Measurements from ENCODE around the gene GPR107. TPM values are rescaled to one million over a fixed set of nuclear protein-coding genes. Genes with fewer than 3 reads are reported as not detected.
"Not testable (repeated sequence)": the region's sequence is repeated elsewhere in the genome, so short reads cannot be mapped to it uniquely, and the experiment has no call there.

Gene GPR107
- polyA plus RNA-seq, 2 of the 4 experiments (the other 2 are of a cell fraction): 28.1 to 45.1 TPM

DNA sequence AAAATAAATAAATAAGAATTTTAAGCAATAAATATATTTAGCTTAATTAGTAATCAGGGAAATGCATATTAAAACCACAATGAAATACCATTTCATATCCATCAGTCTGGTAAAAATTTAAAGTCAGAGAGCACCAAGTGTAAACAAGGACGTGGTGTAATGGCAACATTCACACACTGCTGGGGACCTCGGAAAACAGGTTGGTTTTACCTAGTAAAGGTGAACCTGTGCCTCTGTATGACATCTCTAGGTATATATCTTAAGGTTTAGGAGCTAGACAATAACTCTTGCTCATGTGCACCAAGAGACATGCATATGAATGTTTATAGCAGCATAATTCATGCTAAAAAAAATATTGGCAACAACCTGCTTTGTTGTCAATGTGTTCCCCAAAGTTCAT, 40.4 kb upstream of the GPR107 start:
- no peak for ATAC-seq

DNA sequence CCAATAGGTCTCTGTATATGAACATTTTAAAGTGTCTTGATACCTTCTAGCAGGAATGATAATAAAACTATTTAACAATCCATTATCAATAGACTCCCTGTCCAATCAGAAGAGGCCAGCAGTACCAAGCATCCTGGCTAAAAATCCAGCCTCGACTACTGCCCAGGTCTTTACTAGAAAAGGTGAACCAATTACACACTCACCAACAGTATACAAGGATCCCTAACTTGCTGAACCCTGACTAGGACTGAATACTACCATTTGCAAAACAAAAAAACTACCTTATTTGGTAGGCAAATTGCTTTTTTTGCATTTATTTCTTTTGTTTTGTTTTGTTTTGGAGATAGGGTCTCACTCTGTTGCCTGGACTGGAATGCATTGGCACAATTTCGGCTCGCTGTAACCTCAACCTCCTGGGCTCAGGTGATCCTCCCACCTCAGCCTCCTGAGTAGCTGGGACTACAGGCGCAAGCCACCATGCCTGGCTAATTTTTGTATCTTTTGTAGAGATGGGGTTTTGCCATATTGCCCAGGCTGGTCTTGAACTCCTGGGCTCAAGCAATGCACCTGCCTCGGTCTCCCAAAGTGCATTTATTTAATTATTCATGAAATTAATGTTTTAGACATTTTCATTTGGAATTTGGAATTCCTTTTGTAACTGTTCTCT, 38.2 kb upstream of the GPR107 start:
- Histone ChIP-seq H3K4me2 (no peak overlapping the region), H3K9me3 (0 out of 3 replicates have a peak, but pooled peaks cover 9% of the 10 kb centered on the region), H3K27ac (no peak overlapping the region), H3K4me3 (no peak overlapping the region), H3K4me1 (no peaks in the 10 kb centered on the region)
- 87% methylated on average over 5 of the region's 5 CpGs for WGBS (ENCODE audit: missing lambda C conversion rate)
- ATAC-seq (no peak), DNase-seq (ENCODE audit: low read depth in 1 of 2, low spot score in 1 of 2) (no peak), FAIRE-seq (no peak)
- TF ChIP-seq POLR2A (IDR thresholded peaks at IDR 0.05; ENCODE audit: low read length) (no peak), FOSB (CRISPR knock-in tag; IDR thresholded peaks at IDR 0.05) (no peak), CBX8 (IDR thresholded peaks at IDR 0.05) (no peak)
- POLR2A ChIA-PET: no interaction called here
- CTCF ChIA-PET: interaction anchor here (0.9 to 1.2 kb wide), 2 partner anchors 13 to 91 kb away, joined by 3 read pairs; no protein-coding TSS in a partner anchor

More for the DNA sequence above, 40.4 kb upstream of the GPR107 start:
- no peak overlapping the region for H3K27ac ChIP-seq
- TF ChIP-seq NFE2L2 (conservative IDR thresholded peaks at IDR 0.05; ENCODE audit: low read length) (no peak), CBX8 (IDR thresholded peaks at IDR 0.05) (no peak), FOSB (CRISPR knock-in tag; IDR thresholded peaks at IDR 0.05) (no peak), POLR2AphosphoS2 (conservative IDR thresholded peaks at IDR 0.05; ENCODE audit: low read length) (no peak), E2F6 (IDR thresholded peaks at IDR 0.05; ENCODE audit: borderline replicate concordance, low read depth) (no peak), ATOH8 (CRISPR knock-in tag; IDR thresholded peaks at IDR 0.05; ENCODE audit: low read depth) (no peak), HOXB5 (CRISPR knock-in tag; IDR thresholded peaks at IDR 0.05) (no peak), RARB (CRISPR knock-in tag; IDR thresholded peaks at IDR 0.05) (no peak), BHLHE40 (IDR thresholded peaks at IDR 0.05; ENCODE audit: low read depth, low read length) (no peak)
- H3K4me3 ChIP-seq: no peak overlapping the region
- H3K4me1 ChIP-seq: no peaks in the 10 kb centered on the region
- DNase-seq (ENCODE audit: low read depth in 1 of 2, low spot score in 1 of 2) (no peak), FAIRE-seq (no peak)
- ChIA-PET POLR2A (no interaction called here), CTCF (no interaction called here)
- 76% methylated on average over 2 of the region's 2 CpGs for WGBS (ENCODE audit: missing lambda C conversion rate)
- 0 out of 3 replicates have a peak, but pooled peaks cover 9% of the 10 kb centered on the region for H3K9me3 ChIP-seq
- no peak overlapping the region for H3K4me2 ChIP-seq

- no peak for FAIRE-seq
- Histone ChIP-seq H3K27ac (no peak overlapping the region), H3K4me2 (no peak overlapping the region), H3K9me3 (0 out of 3 replicates have a peak, but pooled peaks cover 7% of the 10 kb centered on the region), H3K4me1 (no peaks in the 10 kb centered on the region), H3K4me3 (no peak overlapping the region)
- TF ChIP-seq KDM1A (IDR thresholded peaks at IDR 0.05; ENCODE audit: low read depth) (no peak), FOSL2 (IDR thresholded peaks at IDR 0.05) (no peak), FOSL2 (CRISPR knock-in tag; IDR thresholded peaks at IDR 0.05) (no peak), E2F6 (IDR thresholded peaks at IDR 0.05; ENCODE audit: borderline replicate concordance, low read depth) (no peak), JUN (IDR thresholded peaks at IDR 0.05) (no peak), EHMT2 (IDR thresholded peaks at IDR 0.05; ENCODE audit: low read depth) (no peak), RAD21 (conservative IDR thresholded peaks at IDR 0.05 in 1 of 2, IDR thresholded peaks at IDR 0.05 in 1 of 2) (no peak), TP53 (CRISPR knock-in tag; IDR thresholded peaks at IDR 0.05) (no peak), HOXB5 (CRISPR knock-in tag; IDR thresholded peaks at IDR 0.05) (no peak), ZNF302 (CRISPR knock-in tag; IDR thresholded peaks at IDR 0.05) (no peak), RFX5 (IDR thresholded peaks at IDR 0.05) (no peak), RCOR1 (IDR thresholded peaks at IDR 0.05; ENCODE audit: low read depth, low read length) (no peak), FOXS1 (CRISPR knock-in tag; IDR thresholded peaks at IDR 0.05) (no peak), HOXB13 (CRISPR knock-in tag; IDR thresholded peaks at IDR 0.05; ENCODE audit: low read depth) (no peak), GATA3 (IDR thresholded peaks at IDR 0.05; ENCODE audit: borderline replicate concordance) (no peak), ATOH8 (CRISPR knock-in tag; IDR thresholded peaks at IDR 0.05; ENCODE audit: low read depth) (no peak), RARB (CRISPR knock-in tag; IDR thresholded peaks at IDR 0.05) (no peak), ZC3H11A (IDR thresholded peaks at IDR 0.05) (no peak)
- TF ChIP-seq, protein P1, sequence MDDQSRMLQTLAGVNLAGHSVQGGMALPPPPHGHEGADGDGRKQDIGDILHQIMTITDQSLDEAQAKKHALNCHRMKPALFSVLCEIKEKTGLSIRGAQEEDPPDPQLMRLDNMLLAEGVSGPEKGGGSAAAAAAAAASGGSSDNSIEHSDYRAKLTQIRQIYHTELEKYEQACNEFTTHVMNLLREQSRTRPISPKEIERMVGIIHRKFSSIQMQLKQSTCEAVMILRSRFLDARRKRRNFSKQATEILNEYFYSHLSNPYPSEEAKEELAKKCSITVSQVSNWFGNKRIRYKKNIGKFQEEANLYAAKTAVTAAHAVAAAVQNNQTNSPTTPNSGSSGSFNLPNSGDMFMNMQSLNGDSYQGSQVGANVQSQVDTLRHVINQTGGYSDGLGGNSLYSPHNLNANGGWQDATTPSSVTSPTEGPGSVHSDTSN (IDR thresholded peaks at IDR 0.05): no peak
- TF ChIP-seq, protein P2, sequence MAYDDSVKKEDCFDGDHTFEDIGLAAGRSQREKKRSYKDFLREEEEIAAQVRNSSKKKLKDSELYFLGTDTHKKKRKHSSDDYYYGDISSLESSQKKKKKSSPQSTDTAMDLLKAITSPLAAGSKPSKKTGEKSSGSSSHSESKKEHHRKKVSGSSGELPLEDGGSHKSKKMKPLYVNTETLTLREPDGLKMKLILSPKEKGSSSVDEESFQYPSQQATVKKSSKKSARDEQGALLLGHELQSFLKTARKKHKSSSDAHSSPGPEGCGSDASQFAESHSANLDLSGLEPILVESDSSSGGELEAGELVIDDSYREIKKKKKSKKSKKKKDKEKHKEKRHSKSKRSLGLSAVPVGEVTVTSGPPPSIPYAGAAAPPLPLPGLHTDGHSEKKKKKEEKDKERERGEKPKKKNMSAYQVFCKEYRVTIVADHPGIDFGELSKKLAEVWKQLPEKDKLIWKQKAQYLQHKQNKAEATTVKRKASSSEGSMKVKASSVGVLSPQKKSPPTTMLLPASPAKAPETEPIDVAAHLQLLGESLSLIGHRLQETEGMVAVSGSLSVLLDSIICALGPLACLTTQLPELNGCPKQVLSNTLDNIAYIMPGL (CRISPR knock-in tag; IDR thresholded peaks at IDR 0.05; ENCODE audit: borderline replicate concordance): no peak
- WGBS (ENCODE audit: missing lambda C conversion rate): 66% methylated on average over 2 of the region's 2 CpGs
- CTCF ChIA-PET: interaction anchor here (0.7 to 0.8 kb wide), 2 partner anchors 20 to 132 kb away, joined by 3 read pairs; no protein-coding TSS in a partner anchor
- POLR2A ChIA-PET: no interaction called here
- no peak for DNase-seq (ENCODE audit: low read depth in 1 of 2, low spot score in 1 of 2)
- ATAC-seq: no peak
Observed at GRCh38 chr9:130017076-130017475, 36.6 kb upstream of the GPR107 start.

- H3K9me3 ChIP-seq; H3K27ac ChIP-seq; DNase-seq (ENCODE audit: low read depth in 1 of 2, low spot score in 1 of 2); POLR2A ChIA-PET; H3K4me3 ChIP-seq; ATAC-seq; H3K4me1 ChIP-seq; H3K4me2 ChIP-seq; FAIRE-seq: not testable (repeated sequence)
- CTCF ChIA-PET: interaction anchor here (0.7 to 0.8 kb wide), 2 partner anchors 21 to 132 kb away, joined by 3 read pairs; no protein-coding TSS in a partner anchor
- WGBS (ENCODE audit: missing lambda C conversion rate): 92% methylated on average over 8 of the region's 8 CpGs
Observed at GRCh38 chr9:130017510-130017909, 36.2 kb upstream of the GPR107 start.

Data from A549 (cell line).